Measurements from ENCODE around the gene CDH7.

The CDH7 gene

GRCh38 chr18:65924904-65925303 is 174.1 kb downstream of the CDH7 start:
- DNase-seq: no peak

GRCh38 chr18:65934874-65935273 is 184.1 kb downstream of the CDH7 start:
- DNase-seq: no peak

GRCh38 chr18:65936678-65937077 is 185.9 kb downstream of the CDH7 start:
- no peak for DNase-seq

- no peak for DNase-seq
Measured at GRCh38 chr18:65937180-65937579, 186.4 kb downstream of the CDH7 start.

GRCh38 chr18:65938592-65939372 is 188.0 kb downstream of the CDH7 start:
- DNase-seq: peak; percentile 42

All from inflammatory macrophage treated with lipopolysaccharide for 4 hours (primary cell).